Activated T-helper 9 cell treated with anti-CD3 and anti-CD28 coated beads, Interleukin-2, amount 50 U/mL, for 16 hours (primary cell): ENCODE measurements around the gene FAM118B.

ENCODE experiments used
- DNase-seq: peaks from one replicate; pipeline ENCODE4 v3.0.0-alpha.2; 2020; ENCODE audit warnings: low read depth

FAM118B gene

DNA sequence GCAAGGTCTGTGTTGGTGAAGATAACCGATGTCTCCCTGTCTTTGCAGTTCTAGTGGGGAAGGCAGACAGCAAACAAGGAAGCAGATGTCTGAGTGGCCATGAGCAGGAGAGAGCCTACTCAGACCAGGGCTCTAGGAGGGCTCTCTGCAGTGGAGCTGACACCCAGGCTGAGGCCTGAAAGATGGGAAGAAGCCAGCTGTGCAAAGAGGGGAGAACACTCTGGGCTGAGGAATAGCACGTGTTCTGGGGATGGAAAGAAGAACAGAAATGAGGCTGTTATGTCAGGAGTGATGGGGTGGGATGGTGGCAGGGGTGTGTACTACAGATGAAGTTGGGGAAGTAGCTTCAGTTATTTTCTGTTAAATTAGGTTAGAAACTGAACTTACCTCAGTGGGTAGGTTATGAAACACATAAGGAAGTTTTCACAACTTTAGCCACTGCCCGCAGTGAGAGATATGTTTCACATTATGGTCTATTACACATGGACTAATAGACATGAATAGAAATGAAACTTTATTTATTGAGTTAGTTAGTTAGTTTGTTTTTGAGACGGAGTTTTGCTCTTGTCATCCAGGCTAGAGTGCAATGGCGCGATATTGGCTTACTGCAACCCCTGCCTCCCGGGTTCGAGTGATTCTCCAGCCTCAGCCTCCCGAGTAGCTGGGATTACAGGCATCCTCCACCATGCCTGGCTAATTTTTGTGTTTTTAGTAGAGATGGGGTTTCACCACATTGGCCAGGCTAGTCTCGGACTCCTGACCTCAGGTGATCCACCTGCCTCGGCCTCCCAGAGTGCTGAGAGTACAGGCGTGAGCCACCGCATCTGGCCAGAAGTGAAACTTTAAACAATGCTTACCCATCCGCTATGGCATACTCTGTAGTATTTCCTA, 100.1 kb downstream of the FAM118B start:
- DNase-seq = no peak
